Fibroblast of the conjunctiva (primary cell): ENCODE measurements around the gene SMCHD1.

Experiments
- DNase-seq: peaks from one replicate; pipeline ENCODE4 v3.0.0-alpha.2; 2010; ENCODE audit warnings: low read depth

Gene SMCHD1

DNA sequence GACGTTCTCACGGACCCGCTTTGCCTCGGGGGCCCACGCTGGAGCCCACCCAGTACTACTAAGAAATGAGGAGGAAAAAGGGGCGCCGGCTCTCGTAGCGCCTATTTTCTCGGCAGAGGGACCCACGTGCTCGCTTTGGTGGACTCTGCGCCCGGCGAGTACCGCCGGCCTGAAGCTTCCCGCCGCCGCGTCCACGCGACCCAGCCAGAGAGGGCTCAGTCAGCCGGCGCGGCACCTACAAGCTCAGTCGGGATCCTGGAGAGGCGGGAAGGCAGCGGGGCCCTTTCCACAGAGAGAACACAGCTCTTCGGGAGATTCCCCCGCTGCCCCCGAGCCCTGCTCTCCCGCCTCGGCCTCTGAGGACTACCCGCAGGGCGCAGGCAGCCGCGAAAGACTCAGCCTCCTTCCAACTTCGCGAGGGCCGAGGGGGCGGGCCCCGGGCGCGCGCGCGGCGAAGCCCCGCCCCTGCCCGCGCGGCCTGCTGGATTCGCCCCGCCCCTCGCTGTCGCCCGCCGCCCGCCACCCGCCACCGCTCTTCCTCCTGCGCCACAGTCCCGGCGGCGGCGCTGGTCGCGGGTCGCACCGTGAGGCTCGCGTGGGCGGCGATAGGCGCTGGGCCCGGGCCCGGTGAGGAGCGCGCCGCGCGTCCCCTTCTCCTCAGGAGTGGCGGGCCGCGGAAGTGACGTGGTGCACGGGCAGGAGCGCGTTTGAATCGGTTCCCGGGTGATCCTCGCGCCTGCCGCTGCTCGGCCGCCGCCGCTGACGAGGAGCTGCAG is at the start of gene SMCHD1:
Gene SMCHD1, plus strand, starts transcription at position 549 of the 776 bp plus-strand sequence. CDS start 350 bp downstream, outside the sequence.
- peak; percentile 43 for DNase-seq

DNA sequence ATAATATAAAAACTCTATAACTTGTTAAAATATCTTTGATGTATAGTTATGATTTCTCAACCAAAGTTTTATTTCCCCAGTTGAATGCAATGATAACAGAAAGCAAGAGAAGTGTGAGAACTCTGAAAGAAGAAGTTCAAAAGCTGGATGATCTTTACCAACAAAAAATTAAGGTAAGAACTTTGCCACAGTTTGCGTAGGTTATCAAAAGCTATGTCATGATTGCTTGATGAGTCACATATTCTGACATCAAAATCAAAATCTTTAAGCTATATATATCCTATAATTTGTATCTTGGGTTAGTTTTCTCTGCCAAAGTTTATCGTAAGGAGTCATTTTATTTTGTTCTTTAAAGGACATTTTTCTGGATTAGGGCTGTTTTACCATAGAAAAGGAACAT is 49.2 kb upstream of the SMCHD1 start:
- DNase-seq = no peak

DNA sequence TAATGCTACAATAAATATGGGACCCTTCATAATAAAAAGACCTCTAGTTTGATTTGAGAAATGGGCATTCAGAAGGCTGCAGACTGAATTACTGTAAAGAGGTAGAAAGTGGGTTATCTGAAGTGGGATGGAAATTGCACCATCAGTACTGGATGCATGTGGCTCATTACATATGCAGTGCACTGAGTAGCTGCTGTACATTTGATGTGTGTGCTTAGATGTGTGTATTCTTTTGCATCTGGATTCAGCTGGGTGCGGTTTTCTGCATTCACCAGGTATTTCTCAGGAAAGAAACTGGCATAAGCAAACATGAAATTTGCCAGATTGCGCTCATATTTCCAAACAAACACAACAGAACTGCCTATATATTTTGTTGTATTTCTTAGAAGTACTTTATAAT is 45.9 kb upstream of the SMCHD1 start:
- DNase-seq = no peak

DNA sequence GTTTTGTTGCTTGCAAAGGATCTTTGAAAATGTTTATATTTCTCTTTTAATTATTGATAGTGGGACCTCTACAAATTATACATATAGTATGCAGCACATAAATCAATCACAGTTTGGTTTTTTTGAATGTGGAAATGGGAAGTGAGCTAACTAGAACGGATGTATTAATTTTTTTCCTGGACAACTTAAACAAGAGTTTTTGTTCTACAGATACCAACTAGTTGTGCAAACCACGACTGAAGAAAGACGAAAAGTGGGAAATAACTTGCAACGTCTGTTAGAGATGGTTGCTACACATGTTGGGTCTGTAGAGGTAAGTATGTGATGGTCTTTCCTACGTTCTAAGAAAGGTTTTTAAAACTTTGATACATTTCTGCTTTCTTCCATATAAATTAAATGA is 45.0 kb upstream of the SMCHD1 start:
- no peak for DNase-seq

DNA sequence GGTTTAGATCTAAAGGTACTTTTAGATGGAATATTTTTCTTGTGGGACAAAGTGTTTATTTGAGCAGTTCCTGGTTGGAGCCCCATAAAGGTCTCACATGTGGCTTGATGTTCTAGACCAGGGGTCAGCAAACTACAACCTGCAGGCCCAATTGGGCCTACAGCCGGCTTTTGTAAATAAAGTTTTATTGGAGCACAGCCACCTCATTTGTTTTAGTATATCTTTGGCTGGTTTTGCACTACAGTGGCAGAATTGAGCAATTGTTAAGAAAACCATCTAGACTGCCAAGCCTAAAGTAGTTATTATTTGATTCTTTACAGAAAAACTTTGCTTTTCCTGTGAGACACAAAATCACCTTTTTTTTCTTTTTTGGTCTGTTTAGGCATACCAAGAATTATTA is 42.5 kb upstream of the SMCHD1 start:
- no peak for DNase-seq

DNA sequence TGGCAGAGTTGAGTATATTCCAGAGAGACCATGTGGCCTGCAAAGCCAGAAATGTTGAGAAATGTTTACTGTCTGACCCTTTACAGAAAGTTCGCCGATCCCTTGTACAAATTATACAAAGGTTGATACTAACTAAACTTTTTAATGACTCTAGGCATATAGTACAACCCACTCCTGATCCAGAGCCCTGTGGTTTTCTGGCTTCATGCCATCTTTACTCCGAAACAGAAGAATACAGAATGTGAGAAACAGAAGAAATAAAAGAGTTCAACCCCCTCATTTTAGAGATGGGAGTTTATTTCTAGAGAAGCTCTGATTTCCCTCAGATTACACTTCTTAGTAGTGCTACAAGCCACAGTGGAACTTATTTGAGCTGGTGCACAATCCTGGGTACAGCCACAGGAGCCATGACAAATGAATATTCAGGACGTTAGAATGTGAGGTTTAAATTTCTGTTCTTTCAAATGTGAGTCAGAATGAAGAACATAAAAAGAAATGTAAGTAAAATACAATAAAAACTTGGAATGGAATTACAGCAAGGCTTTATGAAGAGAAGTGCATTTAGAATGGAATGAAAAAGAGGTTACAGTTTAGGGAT is 38.0 kb upstream of the SMCHD1 start:
- DNase-seq = no peak

DNA sequence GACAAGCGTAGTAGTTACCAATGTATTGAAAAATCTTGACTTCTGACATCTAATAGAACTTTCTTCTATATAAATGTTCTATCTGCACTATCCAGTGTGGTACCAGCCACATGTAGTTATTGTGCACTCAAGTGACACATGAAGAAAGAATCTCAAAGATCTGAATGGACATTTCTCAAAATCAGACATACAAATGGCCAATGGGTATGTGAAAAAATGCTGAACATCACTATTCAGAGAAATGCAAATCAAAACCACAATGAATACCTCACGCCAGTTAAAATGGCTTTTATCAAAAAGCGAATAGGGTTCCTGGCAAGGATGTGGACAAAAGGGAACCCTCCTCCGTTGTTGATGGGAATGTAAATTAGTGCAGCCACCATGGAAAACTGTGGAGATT is 37.5 kb upstream of the SMCHD1 start:
- DNase-seq = no peak

DNA sequence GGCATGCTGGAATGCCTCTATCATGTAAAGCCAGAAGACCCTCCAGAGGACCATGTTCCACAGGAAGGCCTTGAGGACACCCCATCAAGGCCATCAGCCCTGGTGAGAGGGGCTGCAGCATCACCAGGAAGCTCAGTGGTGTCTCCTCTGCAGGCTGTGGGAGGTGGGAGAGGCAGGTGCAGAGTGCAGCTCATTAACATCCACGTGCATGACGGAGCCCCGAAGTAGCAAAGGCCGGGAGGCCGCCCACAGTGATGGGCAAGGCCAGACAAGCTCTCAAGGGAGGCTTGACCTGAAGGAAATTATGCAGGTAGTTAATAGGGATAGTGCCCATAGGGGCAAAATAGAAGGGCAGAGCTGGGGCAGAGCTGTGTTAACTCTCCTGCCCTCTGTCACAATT is 30.3 kb upstream of the SMCHD1 start:
- DNase-seq = no peak

DNA sequence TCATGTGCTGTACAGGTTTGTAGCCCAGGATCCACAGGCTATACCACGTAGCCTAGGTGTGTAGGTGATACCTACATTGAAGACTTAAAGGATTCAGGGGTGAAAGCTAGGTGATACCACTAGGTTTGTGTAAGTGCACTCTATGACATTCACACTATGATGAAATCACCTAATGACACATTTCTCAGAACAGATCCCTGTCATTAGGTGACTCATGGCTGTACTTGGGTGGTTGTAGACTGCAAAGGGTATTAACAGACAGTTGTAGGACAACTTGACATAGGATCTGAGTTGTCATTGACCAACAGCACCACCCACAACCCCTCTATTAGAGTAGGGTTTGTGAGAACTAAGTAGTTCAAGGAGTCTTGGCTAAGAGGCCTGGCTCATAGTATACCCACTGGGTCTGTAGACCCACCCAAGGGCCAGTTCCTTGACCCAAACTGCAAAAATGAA is 27.7 kb upstream of the SMCHD1 start:
- DNase-seq = no peak

DNA sequence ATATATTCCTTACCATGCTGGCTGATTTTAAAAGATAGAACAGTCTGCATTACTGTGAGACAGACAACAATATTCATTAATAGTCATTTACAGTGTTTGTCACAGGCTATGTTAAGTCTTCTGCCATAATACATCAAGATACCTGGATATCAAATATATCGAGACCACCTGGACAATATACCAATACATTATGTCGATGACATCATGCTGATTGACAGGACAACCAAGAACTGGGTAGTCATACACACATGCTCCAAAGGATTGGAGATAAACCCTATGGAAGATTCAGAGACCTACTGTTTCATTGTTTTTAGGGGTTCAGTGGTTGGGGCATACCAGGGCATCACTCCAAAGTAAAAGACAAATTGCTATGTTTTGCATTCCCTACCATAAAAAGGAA is 26.5 kb upstream of the SMCHD1 start:
- no peak for DNase-seq

DNA sequence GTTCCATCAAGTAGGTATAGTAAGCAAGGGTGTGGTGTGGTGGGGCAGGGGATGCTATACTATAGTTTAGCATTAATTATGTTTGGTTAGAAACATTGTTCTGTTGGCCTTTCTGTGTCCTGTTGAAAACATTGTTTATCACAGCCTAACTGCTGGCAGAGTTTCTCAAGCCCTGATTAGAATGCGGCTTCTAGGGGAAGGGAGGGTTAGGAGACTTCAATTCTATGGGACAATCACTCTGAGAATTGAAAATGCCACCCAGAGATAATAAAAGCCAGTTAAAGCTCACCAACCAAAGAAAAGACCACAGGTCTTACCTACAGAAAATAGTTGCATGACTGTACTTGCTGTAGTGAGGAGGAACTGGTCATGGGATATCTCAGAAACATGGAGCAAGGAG is 19.9 kb upstream of the SMCHD1 start:
- DNase-seq = no peak

DNA sequence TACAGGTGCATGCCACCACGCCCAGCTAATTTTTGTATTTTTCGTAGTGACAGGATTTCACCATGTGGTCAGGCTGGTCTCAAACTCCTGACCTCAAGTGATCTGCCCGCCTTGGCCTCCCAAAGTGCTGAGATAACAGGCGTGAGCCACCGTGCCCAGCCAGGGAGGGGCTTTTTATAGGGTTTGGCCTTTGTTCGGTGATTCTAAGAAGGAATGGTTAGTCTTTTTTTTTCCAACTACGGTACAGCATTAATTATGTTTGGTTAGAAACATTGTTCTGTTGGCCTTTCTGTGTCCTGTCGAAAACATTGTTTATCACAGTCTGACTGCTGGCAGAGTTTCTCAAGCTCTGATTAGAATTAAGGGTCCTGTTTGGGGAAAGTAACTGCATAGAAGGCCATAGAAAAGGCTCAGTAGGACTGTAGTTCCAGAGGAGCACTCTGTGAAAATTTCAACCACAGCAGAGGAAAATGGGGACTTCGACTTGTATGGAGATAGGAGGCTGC is 19.3 kb upstream of the SMCHD1 start:
- no peak for DNase-seq

DNA sequence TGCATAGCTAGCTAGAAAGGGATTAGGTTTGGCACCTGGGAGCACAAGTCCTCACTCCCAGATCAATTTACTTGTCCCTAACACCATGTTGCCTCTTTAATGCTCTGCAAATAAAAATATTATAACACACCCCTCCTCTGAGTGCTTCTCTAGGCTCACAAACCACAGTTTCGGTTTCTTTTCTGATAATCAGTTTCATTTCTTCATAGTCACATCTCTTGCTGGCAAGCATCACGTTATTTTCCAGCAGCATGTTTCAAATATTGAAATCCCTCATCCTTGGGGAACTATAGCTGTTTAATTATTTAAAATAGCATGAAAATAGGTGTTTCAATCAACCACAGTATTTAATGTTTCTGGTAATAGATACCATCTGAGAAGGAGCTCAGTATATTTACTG is 13.9 kb upstream of the SMCHD1 start:
- DNase-seq = no peak

DNA sequence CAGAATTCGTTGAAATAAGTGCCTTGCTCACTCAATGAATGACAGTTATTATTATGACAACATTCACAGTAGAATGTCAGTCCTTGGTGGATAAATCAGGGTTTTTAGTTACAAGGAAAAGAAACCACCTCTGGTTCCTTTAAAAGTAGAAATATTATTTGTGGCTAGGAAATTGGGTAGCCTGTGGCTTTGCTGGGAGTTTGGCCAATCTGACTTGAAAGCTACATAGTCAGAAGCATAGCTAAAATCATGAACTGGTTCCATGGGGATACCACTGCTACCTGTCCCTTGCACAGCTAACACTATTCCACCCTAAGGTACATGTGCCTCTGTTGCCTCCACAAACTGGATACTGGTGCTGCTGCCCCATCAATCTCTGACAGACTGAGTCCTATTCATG is 12.8 kb upstream of the SMCHD1 start:
- DNase-seq = no peak

DNA sequence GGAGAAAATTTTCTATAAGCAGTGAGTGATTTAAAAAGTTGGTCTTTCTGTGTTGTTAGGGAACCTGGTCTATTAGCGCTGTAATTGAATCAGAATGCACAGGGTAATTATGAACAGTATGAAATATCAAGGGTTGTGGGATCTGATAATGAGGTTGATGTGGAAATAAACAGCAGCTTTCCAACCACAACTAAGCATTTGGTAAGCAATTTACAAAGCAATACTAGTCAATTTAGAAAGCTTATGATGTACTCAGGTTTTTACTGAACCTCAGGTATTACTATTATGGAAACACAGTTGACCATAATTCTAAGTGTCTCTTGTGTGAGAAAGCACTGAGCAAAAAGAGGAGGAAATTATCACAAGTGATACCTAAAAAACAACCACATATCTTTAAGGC is 11.0 kb upstream of the SMCHD1 start:
- DNase-seq = no peak

DNA sequence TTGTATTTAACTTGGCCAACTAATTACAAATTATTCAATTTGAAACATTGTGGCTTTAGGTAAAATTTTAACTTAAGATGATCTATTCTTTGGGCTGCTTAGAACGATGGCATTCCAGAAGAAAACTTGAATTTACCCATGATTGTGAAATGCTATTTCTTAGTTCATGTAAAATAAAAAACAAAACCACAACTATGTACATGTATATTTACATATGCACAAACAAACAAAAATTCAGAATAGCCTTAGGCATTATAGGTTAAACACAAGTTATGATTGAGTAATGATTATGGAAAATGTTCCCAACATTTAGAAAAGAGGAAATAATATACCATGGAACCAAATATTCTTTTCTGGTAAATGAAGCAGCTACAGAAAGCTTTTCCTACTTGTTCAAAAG is 3.5 kb upstream of the SMCHD1 start:
- DNase-seq = no peak

DNA sequence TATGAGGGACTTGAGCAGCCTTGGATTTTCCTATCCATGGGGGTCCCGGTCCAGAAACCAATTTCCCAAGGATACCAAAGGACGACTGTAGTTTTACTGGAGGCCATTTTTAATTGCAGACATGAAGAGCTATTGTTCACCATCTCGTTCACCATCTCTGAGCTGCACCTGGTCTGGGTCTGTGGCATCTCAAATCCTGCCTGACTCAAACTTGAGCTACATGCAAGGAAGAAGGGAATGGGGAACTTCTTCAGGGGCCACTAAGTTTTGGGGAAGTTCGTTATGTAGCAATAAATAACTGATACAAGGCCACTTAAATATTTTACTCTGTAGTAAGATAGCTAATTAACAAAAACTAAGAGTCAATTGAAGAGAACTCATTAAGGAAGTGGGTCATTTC is 2.1 kb upstream of the SMCHD1 start:
- no peak for DNase-seq

DNA sequence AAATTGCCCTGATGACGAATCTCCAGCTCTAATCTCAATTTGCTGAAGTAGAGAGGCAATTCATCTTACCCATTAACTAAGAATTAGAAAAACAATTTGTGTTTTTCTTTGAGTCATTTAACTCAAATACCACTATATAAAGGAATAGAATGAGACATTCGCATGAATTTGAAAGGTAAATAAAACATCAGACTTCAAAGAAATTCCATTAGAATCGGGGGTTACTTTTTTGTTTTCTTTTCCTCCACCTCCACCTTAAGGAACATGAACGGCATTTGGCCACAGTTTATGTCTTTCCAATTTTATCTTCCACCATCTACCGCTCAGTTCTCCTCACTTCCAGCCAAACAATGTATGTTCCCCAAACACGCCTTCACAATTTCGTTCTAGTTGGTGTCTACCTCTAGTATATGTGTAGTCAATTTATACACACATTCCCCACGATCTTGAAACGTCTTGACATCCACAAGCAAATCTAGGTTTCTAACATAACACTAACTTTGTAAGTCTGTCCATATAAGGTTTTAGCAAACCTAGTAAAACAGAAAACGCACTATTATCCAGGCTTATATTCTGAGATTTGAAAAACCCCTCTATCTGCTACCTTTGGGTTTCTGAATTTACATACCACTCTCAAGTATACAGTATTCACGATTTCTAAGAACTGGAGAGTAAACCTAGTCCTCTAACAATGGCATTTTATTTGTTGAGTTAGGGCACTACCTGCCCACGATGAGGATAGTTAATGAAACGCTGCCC is 1.2 kb upstream of the SMCHD1 start:
- no peak for DNase-seq

DNA sequence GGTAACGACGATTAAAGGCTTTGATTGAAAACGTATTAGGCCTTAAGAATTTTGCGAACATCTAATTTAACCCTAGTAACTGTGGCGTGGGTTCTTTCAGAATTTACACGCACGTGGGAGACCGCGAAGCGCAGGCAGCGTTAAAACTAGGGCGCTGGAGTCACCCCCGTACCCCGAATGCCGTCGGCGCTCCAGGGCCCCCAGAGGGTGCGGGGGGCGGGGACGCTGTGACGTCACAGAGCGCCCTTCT is 673 bp upstream of the SMCHD1 start:
- no peak for DNase-seq

DNA sequence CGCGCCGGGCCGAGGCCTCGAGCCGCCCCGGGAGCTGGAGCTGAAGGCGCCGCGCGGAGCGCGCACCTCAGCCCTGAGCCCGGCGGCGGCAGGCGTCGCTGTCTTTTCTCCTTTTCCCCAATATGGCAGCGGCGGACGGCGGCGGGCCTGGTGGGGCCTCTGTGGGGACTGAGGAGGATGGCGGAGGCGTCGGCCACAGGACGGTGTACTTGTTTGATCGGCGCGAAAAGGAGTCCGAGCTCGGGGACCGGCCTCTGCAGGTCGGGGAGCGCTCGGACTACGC is 369 bp downstream of the SMCHD1 start:
- no peak for DNase-seq

DNA sequence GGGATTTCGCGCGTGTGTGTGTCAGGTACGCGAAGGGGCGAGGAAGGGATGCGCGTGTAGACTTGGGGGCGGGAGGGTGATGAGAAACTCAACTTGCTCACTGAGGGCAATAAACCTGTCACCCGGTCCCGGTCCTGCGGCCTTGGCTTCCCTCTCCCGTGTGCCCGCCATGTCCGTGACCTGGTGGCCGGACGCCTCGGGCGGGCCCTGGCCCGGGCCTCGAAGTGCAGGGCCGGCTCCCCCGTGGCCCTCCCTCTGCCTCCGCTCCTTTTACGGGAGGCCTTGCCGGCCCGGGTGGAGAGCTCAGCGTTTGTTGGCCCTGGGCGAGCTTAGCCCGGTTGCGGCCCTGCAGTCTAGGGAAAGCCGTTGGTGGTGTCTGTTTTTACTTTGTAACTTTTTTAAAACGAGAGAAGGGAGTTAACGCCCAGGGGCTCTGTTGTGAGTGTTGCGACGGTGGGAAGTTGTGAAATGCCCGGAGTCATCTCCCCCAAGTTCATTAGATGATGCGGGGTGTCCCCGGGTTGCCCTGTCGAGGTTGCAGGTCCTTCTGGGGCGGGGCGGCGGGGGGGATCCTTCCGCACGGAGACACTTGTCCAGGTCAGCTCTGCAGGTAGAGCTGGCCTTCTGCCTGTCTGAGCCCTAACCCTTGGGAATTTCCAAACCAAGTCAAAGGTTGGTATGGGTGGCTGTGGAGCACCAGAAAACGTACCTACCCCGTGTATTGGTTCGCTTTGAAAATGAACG is 883 bp downstream of the SMCHD1 start:
- DNase-seq = no peak

DNA sequence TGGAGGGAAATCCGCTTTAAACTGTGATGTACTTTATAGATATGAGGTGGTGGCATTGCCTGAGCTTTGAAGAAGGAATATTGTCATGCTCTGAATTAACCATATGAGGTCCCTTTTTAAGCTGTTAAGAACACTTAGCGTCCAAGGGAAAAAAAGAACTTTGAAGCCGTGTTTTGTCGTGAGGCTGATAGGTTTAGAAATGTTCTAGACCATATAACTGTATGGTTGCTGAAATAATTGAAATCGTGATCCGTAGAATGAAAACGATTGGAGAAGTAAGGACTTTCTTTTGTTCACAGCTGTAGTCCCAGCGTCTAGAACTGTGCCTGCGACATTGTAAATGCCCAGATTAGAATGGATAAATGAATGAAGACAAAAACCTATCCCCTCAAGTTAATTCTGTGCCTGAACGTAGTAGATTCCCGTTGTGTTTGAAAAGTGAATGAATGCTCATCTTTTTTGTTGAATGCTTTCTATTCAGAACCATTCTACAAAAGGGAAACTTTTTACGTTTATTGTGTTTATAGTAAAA is 1.5 kb downstream of the SMCHD1 start:
- DNase-seq = no peak
